Panc1 (cell line): ENCODE results near the gene NELFE. TPM values are rescaled to one million over a fixed set of nuclear protein-coding genes. Genes with fewer than 3 reads are reported as not detected.
"Not testable (repeated sequence)": the region's sequence is repeated elsewhere in the genome, so short reads cannot be mapped to it uniquely, and the experiment has no call there.

Experiments
- ATAC-seq: fragments of 200-7000 bp; cut with Tn5 transposase; 2 replicates; pipeline ENCODE4 v1.9.1; 2020; ENCODE audit warnings: mild to moderate bottlenecking, moderate library complexity
- BruUV-seq: library from RNA; stranded (reverse); fragments of 400-500 nt; replicated peaks from 2 replicates; lab custom pipeline; 2021; lab: Mats Ljungman, UMichigan
- CTCF ChIA-PET: fragments of 300-600 bp; sonication (Branson Sonifier 250); formaldehyde crosslinking; loops from one replicate; lab custom pipeline; 2022; ENCODE audit warnings: antibody characterized with exemption; lab: Charles Lee
- POLR2A ChIA-PET: fragments of 300-600 bp; sonication (Branson Sonifier 250); formaldehyde crosslinking; loops from one replicate; lab custom pipeline; 2022; ENCODE audit warnings: antibody characterized with exemption; lab: Charles Lee
- DNase-seq: peaks from one replicate; pipeline ENCODE4 v3.0.0-alpha.2; 2010; ENCODE audit warnings: low read depth, low spot score
- H3K27ac ChIP-seq: 2 replicates; pipeline ENCODE4 v1.5.1; 2011; ENCODE audit warnings: mild to moderate bottlenecking, low read length, inconsistent platforms
- H3K27me3 ChIP-seq: fragments of 200-500 bp; sonication (Bioruptor generic); 2 replicates; pipeline ENCODE4 v1.6.0; 2014; ENCODE audit warnings: low read length, inconsistent platforms; ENCODE audit not compliant: control insufficient read depth, insufficient read depth
- H3K36me3 ChIP-seq: fragments of 200-500 bp; sonication (Bioruptor generic); 2 replicates; pipeline ENCODE4 v1.5.1; 2014; ENCODE audit warnings: inconsistent platforms, mild to moderate bottlenecking, low read length, moderate library complexity; ENCODE audit not compliant: control insufficient read depth, insufficient read depth
- H3K4me1 ChIP-seq: 2 replicates; pipeline ENCODE4 v1.5.1; 2011; ENCODE audit warnings: inconsistent platforms, mild to moderate bottlenecking, low read length, moderate library complexity; ENCODE audit not compliant: control insufficient read depth, insufficient read depth
- H3K4me3 ChIP-seq, 2 experiments: 2 replicates each; pipeline ENCODE4 v1.5.1; 2011 to 2012; ENCODE audit warnings: low read depth in 2 of 2, low read length in 2 of 2, mild to moderate bottlenecking in 2 of 2, inconsistent platforms in 1 of 2, moderate library complexity in 1 of 2
- H3K9me3 ChIP-seq: fragments of 200-500 bp; sonication (Bioruptor generic); 2 replicates; pipeline ENCODE4 v1.5.1; 2014; ENCODE audit warnings: low read depth, mild to moderate bottlenecking, inconsistent platforms, low read length, moderate library complexity; ENCODE audit not compliant: control insufficient read depth, insufficient read depth
- CTCF ChIP-seq: fragments of 450-650 bp; IDR thresholded peaks from 2 replicates; pipeline ENCODE4 v1.5.1; 2017; ENCODE audit warnings: mild to moderate bottlenecking
- POLR2AphosphoS5 ChIP-seq: IDR thresholded peaks from 2 replicates; pipeline ENCODE4 v1.6.1; 2012; ENCODE audit warnings: mild to moderate bottlenecking, low read depth, low read length, moderate library complexity
- REST ChIP-seq, 2 experiments: IDR thresholded peaks; 2 replicates each; pipeline ENCODE4 v1.6.1; 2011 to 2012; ENCODE audit warnings: low read depth in 2 of 2, control low read depth in 1 of 2, low read length in 1 of 2, mild to moderate bottlenecking in 1 of 2, moderate library complexity in 1 of 2; ENCODE audit not compliant: insufficient read depth in 1 of 2
- SIN3A ChIP-seq: IDR thresholded peaks from 2 replicates; pipeline ENCODE4 v1.6.1; 2012; ENCODE audit warnings: low read depth, mild to moderate bottlenecking, low read length, moderate library complexity, borderline replicate concordance; ENCODE audit not compliant: insufficient read depth
- TCF7L2 ChIP-seq: IDR thresholded peaks from 2 replicates; pipeline ENCODE4 v1.6.1; 2011; ENCODE audit warnings: mild to moderate bottlenecking, low read depth, low read length, inconsistent platforms
- in situ Hi-C: cut with HindIII; loops from 2 replicates; pipeline ENCODE4 v1.10.0; 2016; ENCODE audit warnings: low sequenced_read_pairs, low pct_unique_long_range_greater_than_20kb
- intact Hi-C: fragments of 100-400 bp; cut with micrococcal nuclease; formaldehyde crosslinking; loops from one replicate; pipeline ENCODE4 v1.10.0; 2022; ENCODE audit not compliant: unreplicated experiment
- total RNA-seq: library from RNA; stranded (reverse); gene quantifications from one replicate; pipeline ENCODE4 v1.2.1, GENCODE V29; 2021; ENCODE audit not compliant: unreplicated experiment

The NELFE gene
- total RNA-seq, 1 experiment from 2014 or later = 94.9 TPM

GRCh38 chr6:31906727-31907126 is 52.0 kb downstream of the NELFE start:
- H3K9me3 ChIP-seq, DNase-seq, BruUV-seq, H3K4me3 ChIP-seq, ATAC-seq, H3K27ac ChIP-seq, H3K27me3 ChIP-seq, in situ Hi-C loops, CTCF ChIA-PET, H3K36me3 ChIP-seq, intact Hi-C loops: not testable (repeated sequence)
- H3K4me1 ChIP-seq = peaks cover 10% of the 10 kb centered on the region
- POLR2A ChIA-PET = interaction anchor here (0.5 kb wide), 1 partner anchor 228 kb away, joined by 9 read pairs; no protein-coding TSS in a partner anchor

- in situ Hi-C loops = no loop called here
- H3K27me3 ChIP-seq = no peaks in the 10 kb centered on the region
- DNase-seq (no peak), ATAC-seq (no peak)
- no peak for TF ChIP-seq TCF7L2
- no peak for TF ChIP-seq CTCF
- TF ChIP-seq SIN3A = no peak
- TF ChIP-seq POLR2AphosphoS5 = no peak
- no peak for TF ChIP-seq REST (IDR thresholded peaks at IDR 0.05; ENCODE audit: insufficient read depth in 1 of 2, low read depth in 2 of 2, low read length in 1 of 2)
- no peaks in the 10 kb centered on the region for H3K36me3 ChIP-seq
- no TSS peak for BruUV-seq
- H3K4me1 ChIP-seq = peaks cover 10% of the 10 kb centered on the region
- H3K9me3 ChIP-seq = no peaks in the 10 kb centered on the region
- CTCF ChIA-PET = interaction anchor here (0.6 kb wide), 1 partner anchor 11 kb away, joined by 4 read pairs; no protein-coding TSS in a partner anchor
- no peak overlapping the region for H3K27ac ChIP-seq
- intact Hi-C loops = no loop called here
- POLR2A ChIA-PET = interaction anchor here (0.5 kb wide), 1 partner anchor 229 kb away, joined by 9 read pairs; no protein-coding TSS in a partner anchor
- H3K4me3 ChIP-seq = no peak overlapping the region
Observed at GRCh38 chr6:31906122-31906521, 52.6 kb downstream of the NELFE start.

- Histone ChIP-seq H3K4me1 (peaks cover 13% of the 10 kb centered on the region), H3K9me3 (no peaks in the 10 kb centered on the region), H3K27ac (no peak overlapping the region), H3K27me3 (no peaks in the 10 kb centered on the region), H3K36me3 (no peaks in the 10 kb centered on the region), H3K4me3 (no peak overlapping the region)
- intact Hi-C loops (no loop called here), in situ Hi-C loops (no loop called here)
- ATAC-seq (no peak), DNase-seq (no peak)
- no peak for TF ChIP-seq REST (IDR thresholded peaks at IDR 0.05; ENCODE audit: insufficient read depth in 1 of 2, low read depth in 2 of 2, low read length in 1 of 2)
- no peak for TF ChIP-seq POLR2AphosphoS5
- no peak for TF ChIP-seq SIN3A
- no peak for TF ChIP-seq TCF7L2
- no peak for TF ChIP-seq CTCF
- POLR2A ChIA-PET = no interaction called here
- CTCF ChIA-PET = no interaction called here
- BruUV-seq = no TSS peak
Observed at GRCh38 chr6:31905041-31905440, 53.7 kb downstream of the NELFE start.
